HK-2 (cell line): ENCODE data around the gene LIX1.
"Not testable (repeated sequence)": the region's sequence is repeated elsewhere in the genome, so short reads cannot be mapped to it uniquely, and the experiment has no call there.

ENCODE experiments used
- DNase-seq: peaks from one replicate; pipeline ENCODE4 v3.0.0-alpha.2; 2018; ENCODE audit not compliant: unreplicated experiment

The LIX1 gene

GRCh38 chr5:97102010-97102470, 40.4 kb downstream of the LIX1 start:
- no peak for DNase-seq

- no peak for DNase-seq
Measured at GRCh38 chr5:97101189-97101910, 41.1 kb downstream of the LIX1 start.

GRCh38 chr5:97100476-97100875, 41.9 kb downstream of the LIX1 start:
- no peak for DNase-seq

GRCh38 chr5:97098922-97099321, 43.5 kb downstream of the LIX1 start:
- DNase-seq = no peak

- DNase-seq = no peak
Measured at GRCh38 chr5:97097326-97098230, 44.8 kb downstream of the LIX1 start.

GRCh38 chr5:97096846-97097245, 45.6 kb downstream of the LIX1 start:
- no peak for DNase-seq

GRCh38 chr5:97096191-97096590, 46.2 kb downstream of the LIX1 start:
- no peak for DNase-seq

GRCh38 chr5:97095318-97095732, 47.1 kb downstream of the LIX1 start:
- DNase-seq = no peak

GRCh38 chr5:97094579-97095317, 47.7 kb downstream of the LIX1 start:
- no peak for DNase-seq

- no peak for DNase-seq
Measured at GRCh38 chr5:97093193-97093592, 49.2 kb downstream of the LIX1 start.

GRCh38 chr5:97090944-97091343, 51.5 kb downstream of the LIX1 start:
- no peak for DNase-seq

- DNase-seq = no peak
Measured at GRCh38 chr5:97089149-97089801, 53.1 kb downstream of the LIX1 start.

GRCh38 chr5:97088774-97089148, 53.6 kb downstream of the LIX1 start:
- no peak for DNase-seq

GRCh38 chr5:97087138-97087537, 55.3 kb downstream of the LIX1 start:
- no peak for DNase-seq

GRCh38 chr5:97085459-97086181, 56.8 kb downstream of the LIX1 start:
- no peak for DNase-seq

- DNase-seq = not testable (repeated sequence)
Measured at GRCh38 chr5:97084782-97085458, 57.5 kb downstream of the LIX1 start.

GRCh38 chr5:97078958-97079743, 63.3 kb downstream of the LIX1 start:
- DNase-seq = no peak

- no peak for DNase-seq
Measured at GRCh38 chr5:97077246-97077645, 65.2 kb downstream of the LIX1 start.

GRCh38 chr5:97076098-97076497, 66.3 kb downstream of the LIX1 start:
- DNase-seq = no peak

GRCh38 chr5:97075649-97076048, 66.8 kb downstream of the LIX1 start:
- DNase-seq = peak; percentile 2
